SK-N-SH treated with all-trans-retinoic acid at 6 μM for 48 hours (cell line): ENCODE measurements around the gene MLXIP.

Experiments
- ATAC-seq: fragments of 200-7000 bp; cut with Tn5 transposase; 3 replicates; pipeline ENCODE4 v1.9.1; 2020; ENCODE audit warnings: mild to moderate bottlenecking, moderate library complexity
- CSDC2 ChIP-seq: fragments of 250-450 bp; sonication (Bioruptor Pico); IDR thresholded peaks from 2 replicates; pipeline ENCODE4 v1.5.0; 2020; ENCODE audit warnings: mild to moderate bottlenecking, moderate library complexity
- CSRNP3 ChIP-seq: fragments of 250-450 bp; sonication (Bioruptor Pico); IDR thresholded peaks from 2 replicates; pipeline ENCODE4 v1.5.1; 2021; ENCODE audit warnings: mild to moderate bottlenecking, moderate library complexity
- ESRRG ChIP-seq: fragments of 250-450 bp; sonication (Bioruptor Pico); IDR thresholded peaks from 2 replicates; pipeline ENCODE4 v1.6.1; 2021; ENCODE audit warnings: mild to moderate bottlenecking
- GLIS3 ChIP-seq: fragments of 250-450 bp; sonication (Bioruptor Pico); IDR thresholded peaks from 2 replicates; pipeline ENCODE4 v1.5.0; 2020; ENCODE audit warnings: mild to moderate bottlenecking, moderate library complexity
- ISL1 ChIP-seq: fragments of 250-450 bp; sonication (Bioruptor Pico); IDR thresholded peaks from 2 replicates; pipeline ENCODE4 v2.1.2; 2022; ENCODE audit warnings: mild to moderate bottlenecking, moderate library complexity
- OSR1 ChIP-seq: fragments of 250-450 bp; sonication (Bioruptor Pico); IDR thresholded peaks from 2 replicates; pipeline ENCODE4 v1.8.0; 2022; ENCODE audit warnings: moderate library complexity, mild to moderate bottlenecking, inconsistent platforms
- POU6F1 ChIP-seq: fragments of 250-450 bp; sonication (Bioruptor Pico); IDR thresholded peaks from 2 replicates; pipeline ENCODE4 v1.8.0; 2021; ENCODE audit warnings: low read depth, mild to moderate bottlenecking, moderate library complexity, borderline replicate concordance
- PPARA ChIP-seq: fragments of 250-450 bp; sonication (Bioruptor Pico); IDR thresholded peaks from 2 replicates; pipeline ENCODE4 v1.5.0; 2020; ENCODE audit warnings: mild to moderate bottlenecking, borderline replicate concordance
- SNAI2 ChIP-seq: fragments of 250-450 bp; sonication (Bioruptor Pico); IDR thresholded peaks from 2 replicates; pipeline ENCODE4 v1.5.0; 2020; ENCODE audit warnings: mild to moderate bottlenecking, moderate library complexity
- TCF4 ChIP-seq: fragments of 250-450 bp; sonication (Bioruptor Pico); IDR thresholded peaks from 2 replicates; pipeline ENCODE4 v1.8.0; 2021; ENCODE audit warnings: mild to moderate bottlenecking, moderate library complexity, borderline replicate concordance
- TOX ChIP-seq: fragments of 250-450 bp; sonication (Bioruptor Pico); IDR thresholded peaks from 2 replicates; pipeline ENCODE4 v1.8.0; 2021; ENCODE audit warnings: mild to moderate bottlenecking, moderate library complexity, borderline replicate concordance
- ZC3H10 ChIP-seq: fragments of 250-450 bp; sonication (Bioruptor Pico); IDR thresholded peaks from 2 replicates; pipeline ENCODE4 v1.5.1; 2021; ENCODE audit warnings: mild to moderate bottlenecking, moderate library complexity
- ZFP3 ChIP-seq: fragments of 250-450 bp; sonication (Bioruptor Pico); IDR thresholded peaks from 2 replicates; pipeline ENCODE4 v1.5.0; 2020; ENCODE audit warnings: mild to moderate bottlenecking, moderate library complexity
- ZNF565 ChIP-seq: fragments of 450-650 bp; formaldehyde crosslinking; conservative IDR thresholded peaks from 2 replicates; pipeline ENCODE4 v1.5.0; 2020; ENCODE audit warnings: low read depth, mild to moderate bottlenecking, moderate library complexity
- ZNF70 ChIP-seq: fragments of 450-650 bp; formaldehyde crosslinking; IDR thresholded peaks from 2 replicates; pipeline ENCODE4 v1.5.0; 2020; ENCODE audit warnings: mild to moderate bottlenecking, moderate library complexity
- ZNF8 ChIP-seq: fragments of 450-650 bp; formaldehyde crosslinking; IDR thresholded peaks from 2 replicates; pipeline ENCODE4 v1.5.0; 2020; ENCODE audit warnings: mild to moderate bottlenecking, moderate library complexity
- TF ChIP-seq, protein P1 (sequence below): fragments of 250-450 bp; sonication (Bioruptor Pico); IDR thresholded peaks from 2 replicates; pipeline ENCODE4 v1.5.1; 2020; ENCODE audit warnings: low read depth, mild to moderate bottlenecking, moderate library complexity
- TF ChIP-seq, protein P2 (sequence below): fragments of 250-450 bp; sonication (Bioruptor Pico); IDR thresholded peaks from 2 replicates; pipeline ENCODE4 v1.5.0; 2020; ENCODE audit warnings: mild to moderate bottlenecking, moderate library complexity

The MLXIP gene

GRCh38 chr12:122126713-122127597 lies 48.4 kb downstream of the MLXIP start (continued):
- TF ChIP-seq, protein P1, sequence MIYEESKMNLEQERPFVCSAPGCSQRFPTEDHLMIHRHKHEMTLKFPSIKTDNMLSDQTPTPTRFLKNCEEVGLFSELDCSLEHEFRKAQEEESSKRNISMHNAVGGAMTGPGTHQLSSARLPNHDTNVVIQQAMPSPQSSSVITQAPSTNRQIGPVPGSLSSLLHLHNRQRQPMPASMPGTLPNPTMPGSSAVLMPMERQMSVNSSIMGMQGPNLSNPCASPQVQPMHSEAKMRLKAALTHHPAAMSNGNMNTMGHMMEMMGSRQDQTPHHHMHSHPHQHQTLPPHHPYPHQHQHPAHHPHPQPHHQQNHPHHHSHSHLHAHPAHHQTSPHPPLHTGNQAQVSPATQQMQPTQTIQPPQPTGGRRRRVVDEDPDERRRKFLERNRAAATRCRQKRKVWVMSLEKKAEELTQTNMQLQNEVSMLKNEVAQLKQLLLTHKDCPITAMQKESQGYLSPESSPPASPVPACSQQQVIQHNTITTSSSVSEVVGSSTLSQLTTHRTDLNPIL (CRISPR knock-in tag) = no peak
- TF ChIP-seq ZNF565 (CRISPR knock-in tag) (no peak), ZNF8 (CRISPR knock-in tag) (no peak), TCF4 (no peak), ZNF70 (CRISPR knock-in tag) (no peak)

GRCh38 chr12:122127839-122128238 lies 49.3 kb downstream of the MLXIP start:
- ATAC-seq = no peak
- TF ChIP-seq, protein P1 (CRISPR knock-in tag) = no peak
- TF ChIP-seq ZFP3 (CRISPR knock-in tag) = no peak
- no peak for TF ChIP-seq TOX (CRISPR knock-in tag)
- no peak for TF ChIP-seq OSR1 (CRISPR knock-in tag)
- no peak for TF ChIP-seq POU6F1 (CRISPR knock-in tag)
- TF ChIP-seq, protein P2, sequence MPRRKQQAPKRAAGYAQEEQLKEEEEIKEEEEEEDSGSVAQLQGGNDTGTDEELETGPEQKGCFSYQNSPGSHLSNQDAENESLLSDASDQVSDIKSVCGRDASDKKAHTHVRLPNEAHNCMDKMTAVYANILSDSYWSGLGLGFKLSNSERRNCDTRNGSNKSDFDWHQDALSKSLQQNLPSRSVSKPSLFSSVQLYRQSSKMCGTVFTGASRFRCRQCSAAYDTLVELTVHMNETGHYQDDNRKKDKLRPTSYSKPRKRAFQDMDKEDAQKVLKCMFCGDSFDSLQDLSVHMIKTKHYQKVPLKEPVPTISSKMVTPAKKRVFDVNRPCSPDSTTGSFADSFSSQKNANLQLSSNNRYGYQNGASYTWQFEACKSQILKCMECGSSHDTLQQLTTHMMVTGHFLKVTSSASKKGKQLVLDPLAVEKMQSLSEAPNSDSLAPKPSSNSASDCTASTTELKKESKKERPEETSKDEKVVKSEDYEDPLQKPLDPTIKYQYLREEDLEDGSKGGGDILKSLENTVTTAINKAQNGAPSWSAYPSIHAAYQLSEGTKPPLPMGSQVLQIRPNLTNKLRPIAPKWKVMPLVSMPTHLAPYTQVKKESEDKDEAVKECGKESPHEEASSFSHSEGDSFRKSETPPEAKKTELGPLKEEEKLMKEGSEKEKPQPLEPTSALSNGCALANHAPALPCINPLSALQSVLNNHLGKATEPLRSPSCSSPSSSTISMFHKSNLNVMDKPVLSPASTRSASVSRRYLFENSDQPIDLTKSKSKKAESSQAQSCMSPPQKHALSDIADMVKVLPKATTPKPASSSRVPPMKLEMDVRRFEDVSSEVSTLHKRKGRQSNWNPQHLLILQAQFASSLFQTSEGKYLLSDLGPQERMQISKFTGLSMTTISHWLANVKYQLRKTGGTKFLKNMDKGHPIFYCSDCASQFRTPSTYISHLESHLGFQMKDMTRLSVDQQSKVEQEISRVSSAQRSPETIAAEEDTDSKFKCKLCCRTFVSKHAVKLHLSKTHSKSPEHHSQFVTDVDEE (CRISPR knock-in tag) = no peak
- TF ChIP-seq ISL1 (CRISPR knock-in tag) = no peak
- no peak for TF ChIP-seq ZNF565 (CRISPR knock-in tag)
- TF ChIP-seq ZC3H10 (CRISPR knock-in tag) = no peak
- TF ChIP-seq ESRRG (CRISPR knock-in tag) = no peak
- no peak for TF ChIP-seq CSRNP3 (CRISPR knock-in tag)
- no peak for TF ChIP-seq SNAI2 (CRISPR knock-in tag)

- no peak for ATAC-seq
- TF ChIP-seq TCF4 (no peak), ZFP3 (CRISPR knock-in tag) (no peak), SNAI2 (CRISPR knock-in tag) (no peak), GLIS3 (CRISPR knock-in tag) (no peak), ESRRG (CRISPR knock-in tag) (no peak)
These were observed 49.9 kb downstream of the MLXIP start for GRCh38 chr12:122128481-122128880.

DNA sequence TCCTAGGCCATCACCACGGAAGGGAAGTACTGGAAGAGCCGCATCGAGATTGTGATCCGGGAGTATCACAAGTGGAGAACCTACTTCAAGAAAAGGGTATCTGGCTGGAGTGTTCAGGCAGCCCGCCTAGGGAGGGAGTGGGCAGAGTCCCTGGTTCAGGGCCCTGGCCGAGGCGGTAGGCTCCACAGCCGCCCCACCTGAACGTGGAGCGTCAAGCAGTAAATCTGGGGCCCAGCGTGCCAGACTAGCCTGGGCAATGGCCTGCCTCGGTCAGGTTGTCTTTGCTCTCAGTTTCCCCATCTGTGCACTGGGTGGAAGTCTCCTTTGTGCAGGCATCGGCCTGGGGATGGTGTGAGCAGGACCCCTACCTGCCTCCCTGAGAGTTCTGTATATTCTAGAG lies 50.6 kb downstream of the MLXIP start:
- TF ChIP-seq ZC3H10 (CRISPR knock-in tag) (no peak), PPARA (no peak), ESRRG (CRISPR knock-in tag) (no peak), ZNF70 (CRISPR knock-in tag) (no peak), ZNF8 (CRISPR knock-in tag) (no peak), ISL1 (CRISPR knock-in tag) (no peak), CSDC2 (CRISPR knock-in tag) (no peak)
- TF ChIP-seq, protein P1 (CRISPR knock-in tag) = no peak
- ATAC-seq = no peak
